Smooth muscle cell of the brain vasculature (primary cell): ENCODE results near the gene FAM83C.
"Not testable (repeated sequence)": the region's sequence is repeated elsewhere in the genome, so short reads cannot be mapped to it uniquely, and the experiment has no call there.

Experiments
- DNase-seq: peaks from one replicate; pipeline ENCODE4 v3.0.0-alpha.2; 2012; ENCODE audit warnings: low read depth, low spot score

FAM83C gene

GRCh38 chr20:35318502-35319157, 26.4 kb upstream of the FAM83C start:
- DNase-seq: no peak

DNA sequence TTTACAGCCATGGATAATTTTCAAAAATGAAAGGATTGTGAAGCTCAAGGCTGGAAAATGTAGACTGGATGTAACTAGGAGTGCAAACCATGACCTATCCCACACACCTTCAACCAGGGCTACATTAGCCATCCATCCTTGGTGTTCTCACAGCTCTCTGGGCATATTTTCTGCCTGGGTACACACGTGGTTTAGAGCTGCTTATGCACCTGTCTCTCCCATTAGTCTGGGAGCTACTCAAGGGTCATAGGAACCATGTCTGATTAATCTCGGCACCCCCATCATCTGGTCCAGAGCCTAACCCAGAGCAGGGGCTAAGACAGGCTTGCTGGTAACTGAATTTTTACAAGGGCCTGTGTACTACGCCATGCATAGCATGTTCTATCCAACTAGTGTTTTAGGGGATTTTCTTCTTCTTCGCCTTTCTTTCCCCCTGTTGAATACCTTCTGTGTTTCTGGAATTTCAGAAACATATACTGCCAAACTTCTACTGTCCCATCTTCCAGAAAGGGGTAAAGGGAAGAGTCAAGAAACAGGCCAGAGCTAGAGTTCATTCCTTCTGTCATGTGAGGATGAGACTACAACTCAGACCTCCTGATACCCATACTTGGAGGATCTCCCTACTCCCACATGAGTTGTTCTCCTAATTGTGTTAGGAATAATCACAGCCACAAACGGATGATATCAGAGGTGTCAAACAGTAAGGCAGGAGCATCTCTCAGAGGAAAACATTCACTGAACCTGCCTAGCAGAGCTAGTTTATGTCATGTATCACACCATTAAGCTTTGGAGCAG, 25.4 kb upstream of the FAM83C start:
- DNase-seq: no peak

GRCh38 chr20:35316086-35316485, 23.9 kb upstream of the FAM83C start:
- DNase-seq: no peak

DNA sequence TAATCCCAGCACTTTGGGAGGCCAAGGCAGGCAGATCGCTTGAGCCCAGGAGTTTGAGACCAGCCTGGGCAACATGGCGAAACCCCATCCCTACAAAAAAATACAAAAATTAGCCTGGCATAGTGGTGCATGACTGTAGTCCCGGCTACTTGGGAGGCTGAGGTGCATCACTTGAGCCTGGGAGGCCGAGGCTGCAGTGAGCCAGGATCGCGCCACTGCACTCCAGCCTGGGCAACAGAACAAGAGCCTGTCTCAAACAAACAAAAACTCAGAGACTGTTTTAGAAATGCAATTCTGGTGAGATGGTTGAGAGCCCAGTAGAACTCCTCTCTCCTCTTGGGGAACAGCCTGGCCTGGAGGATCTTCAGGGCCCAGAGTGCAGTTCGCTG, 23.4 kb upstream of the FAM83C start:
- not testable (repeated sequence) for DNase-seq

- DNase-seq: no peak
Observed at GRCh38 chr20:35314816-35315631, 22.8 kb upstream of the FAM83C start.

DNA sequence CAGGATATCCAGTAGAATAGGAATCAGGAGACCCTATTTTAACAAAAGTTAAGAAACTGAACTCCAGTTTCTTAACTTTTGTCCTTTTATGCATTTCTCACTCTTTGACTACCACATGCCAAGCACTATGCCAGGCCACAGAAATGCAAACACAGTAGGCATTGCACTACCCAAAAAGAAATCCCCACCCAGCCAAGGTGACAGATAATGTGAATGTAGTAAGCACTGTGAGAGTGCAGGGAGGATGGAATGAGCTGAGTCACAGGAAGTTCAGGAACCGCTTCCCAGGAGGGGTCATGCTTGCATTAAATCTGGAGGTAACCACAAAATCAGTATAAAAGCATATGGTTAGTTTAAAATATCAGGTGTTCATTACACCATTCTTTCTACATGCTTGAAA, 20.1 kb upstream of the FAM83C start:
- no peak for DNase-seq

GRCh38 chr20:35311822-35312221, 19.6 kb upstream of the FAM83C start:
- no peak for DNase-seq

DNA sequence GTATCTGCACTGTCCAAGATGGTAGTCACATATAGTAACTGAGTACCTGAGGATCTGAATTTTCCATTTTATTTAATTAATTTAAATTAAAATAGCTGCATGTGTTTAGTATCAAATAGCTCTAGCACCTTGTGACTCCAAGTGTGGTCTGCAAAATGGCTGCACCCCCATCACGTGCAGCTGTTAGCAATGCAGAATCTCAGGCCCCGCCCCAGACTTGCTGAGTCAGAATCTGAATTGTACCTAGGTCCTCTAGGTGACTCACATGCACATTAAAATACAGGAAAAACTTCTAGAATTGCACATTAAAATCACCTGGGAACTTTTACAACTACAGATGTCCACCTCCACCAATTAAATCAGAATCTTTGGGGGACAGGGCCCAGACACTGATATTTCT, 19.2 kb upstream of the FAM83C start:
- DNase-seq: no peak

DNA sequence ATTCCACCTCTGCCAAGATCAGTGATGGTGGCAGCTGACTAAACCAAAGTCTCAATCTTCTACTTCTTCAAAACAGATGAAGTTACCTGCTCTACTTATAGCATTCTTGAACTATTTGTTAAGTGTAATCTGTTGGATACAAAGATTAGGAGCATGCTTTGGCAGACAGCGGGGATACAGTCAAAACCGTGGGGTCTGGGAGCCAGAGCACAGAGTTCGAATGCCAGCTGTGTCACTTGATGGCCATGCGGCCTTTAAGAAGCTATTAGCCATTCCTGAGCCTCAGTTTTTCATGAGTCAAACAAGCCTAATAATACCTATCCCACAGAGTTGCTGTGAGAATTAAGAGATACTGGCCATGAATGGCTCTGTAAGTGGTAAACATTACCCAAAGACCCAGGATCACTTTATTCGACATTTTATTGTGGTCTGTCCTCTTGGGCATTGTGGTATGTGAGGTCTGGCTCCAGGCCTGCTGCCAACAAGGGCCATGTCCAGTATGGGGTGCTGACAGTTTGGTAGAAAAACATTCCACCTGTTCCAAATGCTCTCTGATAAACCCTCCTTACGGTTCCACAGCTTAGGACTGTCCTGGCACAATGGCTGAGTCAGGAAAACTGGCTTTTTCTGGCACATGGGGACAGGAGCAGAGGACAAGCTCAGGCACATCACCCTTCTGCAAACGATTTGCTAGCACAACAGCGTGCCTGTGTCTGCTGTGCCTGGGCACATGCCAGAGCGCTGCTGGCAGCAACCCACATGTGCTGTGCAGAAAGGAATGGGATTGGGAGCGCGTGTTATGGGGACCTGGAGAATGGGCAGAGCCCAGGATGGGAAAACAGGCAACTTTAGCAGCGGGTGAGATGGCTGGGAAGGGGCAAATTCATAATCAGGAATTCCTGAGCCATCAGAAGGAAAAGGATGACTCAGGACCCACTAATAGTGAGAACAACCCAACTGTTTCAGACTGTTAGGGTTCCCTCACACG, 15.7 kb upstream of the FAM83C start:
- DNase-seq: no peak

GRCh38 chr20:35306931-35307517, 14.8 kb upstream of the FAM83C start:
- DNase-seq: no peak

GRCh38 chr20:35305682-35306556, 13.7 kb upstream of the FAM83C start:
- DNase-seq: peak; percentile 93

DNA sequence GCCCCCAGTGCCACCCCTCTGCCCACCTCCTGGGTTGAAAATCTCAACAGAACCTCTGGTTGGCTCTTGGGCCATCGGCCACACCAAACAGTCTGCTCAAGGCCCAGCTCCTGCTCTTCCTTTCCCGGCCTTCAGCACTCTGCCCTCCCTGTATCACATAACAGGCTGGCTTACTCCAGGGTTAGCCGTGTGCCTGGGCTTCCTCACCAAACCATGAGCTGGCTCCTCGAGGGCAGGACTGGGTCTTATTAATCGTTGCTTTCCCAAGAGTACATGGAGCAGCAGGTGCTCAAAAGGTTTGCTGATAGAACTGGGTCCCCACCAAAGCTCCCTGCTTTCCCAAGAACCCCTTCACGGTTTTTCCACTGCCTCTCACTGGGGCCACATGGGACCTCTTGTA, 12.7 kb upstream of the FAM83C start:
- no peak for DNase-seq

- no peak for DNase-seq
Observed at GRCh38 chr20:35303735-35304491, 11.7 kb upstream of the FAM83C start.

DNA sequence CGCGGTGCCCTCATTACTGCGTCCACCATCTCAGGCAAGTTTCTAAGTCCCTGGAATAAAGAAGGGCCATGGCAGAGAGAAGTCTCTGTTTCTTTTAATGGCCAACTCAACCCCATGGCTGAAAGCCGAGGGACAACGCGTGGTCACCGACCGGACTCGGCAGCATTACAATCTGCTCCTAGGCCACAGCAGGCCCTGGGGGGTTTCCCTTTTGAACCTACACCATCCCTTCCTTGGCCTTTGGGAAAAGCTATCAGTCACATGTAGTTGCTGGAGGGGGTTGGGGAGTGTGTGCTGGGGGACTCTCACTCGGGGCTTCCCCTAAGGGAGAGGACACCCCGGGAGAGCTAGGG, 11.1 kb upstream of the FAM83C start:
- no peak for DNase-seq

- no peak for DNase-seq
Observed at GRCh38 chr20:35302421-35303335, 10.5 kb upstream of the FAM83C start.

DNA sequence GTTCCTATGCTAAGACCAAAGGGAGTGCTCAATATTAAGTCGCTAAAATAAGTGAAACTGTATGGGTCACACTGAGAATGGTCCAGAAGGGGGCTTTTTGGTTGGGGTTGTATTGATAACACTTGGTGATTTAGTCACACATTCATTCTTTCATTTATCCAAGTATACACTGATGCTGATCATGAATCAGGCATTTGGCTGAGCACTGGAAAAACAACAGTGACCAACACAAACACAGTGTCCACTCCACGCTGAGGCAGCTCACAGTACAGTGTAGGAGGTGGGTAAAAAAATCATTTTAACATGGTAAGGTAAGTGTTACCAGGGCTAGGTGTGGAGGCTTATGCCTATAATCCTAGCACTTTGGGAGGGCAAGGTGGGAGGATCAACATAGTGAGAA, 9.2 kb upstream of the FAM83C start:
- no peak for DNase-seq

DNA sequence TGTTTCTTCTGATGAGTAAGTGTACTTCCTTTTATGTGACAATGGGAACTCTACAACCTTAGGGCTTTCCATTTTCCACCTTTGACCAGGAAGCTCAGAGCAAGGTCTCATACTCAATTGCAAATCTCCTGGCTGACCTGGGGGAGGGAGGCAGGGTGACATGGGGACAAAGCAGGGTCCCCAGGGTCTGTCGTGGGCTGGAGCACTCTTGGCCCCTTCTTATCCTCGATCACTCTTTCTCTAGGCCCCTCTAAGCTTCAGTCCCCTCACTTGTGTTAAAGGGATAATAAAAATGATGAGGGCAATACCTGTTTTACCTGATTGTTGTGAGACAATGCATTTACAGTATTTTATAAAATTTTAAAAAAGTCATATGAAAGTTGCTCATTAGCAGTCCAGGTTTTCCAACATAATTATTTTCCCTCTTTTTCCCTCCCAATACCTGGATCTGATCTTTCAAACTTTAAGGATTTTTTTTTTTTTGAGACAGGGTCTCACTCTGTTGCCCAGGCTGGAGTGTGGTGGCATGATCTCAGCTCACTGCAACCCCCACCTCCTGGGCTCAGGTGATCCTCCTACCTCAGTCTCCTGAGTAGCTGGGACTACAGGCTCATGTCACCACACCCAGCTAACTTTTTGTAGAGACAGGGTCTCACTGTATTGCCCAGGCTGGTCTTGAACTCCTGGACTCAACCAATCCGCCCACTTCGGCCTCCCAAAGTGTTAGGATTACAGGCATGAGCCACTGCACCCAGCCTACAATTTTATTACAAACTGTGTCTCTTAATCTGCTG, 8.4 kb upstream of the FAM83C start:
- DNase-seq: no peak
